RWPE2 (cell line): Measurements from ENCODE around the gene SPATA21.

Source experiments
- ATAC-seq: fragments of 200-7000 bp; cut with Tn5 transposase; 3 replicates; pipeline ENCODE4 v1.9.1; 2021; ENCODE audit warnings: low read depth
- DNase-seq: peaks from one replicate; pipeline ENCODE4 v3.0.0-alpha.2; 2020; ENCODE audit warnings: low spot score
- H3K27ac ChIP-seq: fragments of 450-650 bp; 2 replicates; pipeline ENCODE4 v1.5.1; 2017; ENCODE audit warnings: mild to moderate bottlenecking; ENCODE audit not compliant: poor library complexity, severe bottlenecking
- H3K27me3 ChIP-seq: fragments of 250-450 bp; sonication (Bioruptor Pico); 2 replicates; pipeline ENCODE4 v1.5.1; 2021; ENCODE audit warnings: mild to moderate bottlenecking, moderate library complexity; ENCODE audit not compliant: insufficient read depth, poor library complexity, severe bottlenecking
- H3K36me3 ChIP-seq: fragments of 250-450 bp; sonication (Bioruptor Pico); 2 replicates; pipeline ENCODE4 v1.5.1; 2020; ENCODE audit warnings: low read depth, mild to moderate bottlenecking, moderate library complexity
- H3K4me1 ChIP-seq: fragments of 250-450 bp; sonication (Bioruptor Pico); 2 replicates; pipeline ENCODE4 v1.5.1; 2021; ENCODE audit warnings: mild to moderate bottlenecking, moderate library complexity; ENCODE audit not compliant: insufficient read depth, poor library complexity, severe bottlenecking
- H3K4me3 ChIP-seq: fragments of 250-450 bp; sonication (Bioruptor Pico); 2 replicates; pipeline ENCODE4 v1.5.1; 2021; ENCODE audit warnings: mild to moderate bottlenecking, moderate library complexity; ENCODE audit not compliant: severe bottlenecking
- H3K9me3 ChIP-seq: fragments of 250-450 bp; sonication (Bioruptor Pico); 2 replicates; pipeline ENCODE4 v1.5.1; 2021; ENCODE audit warnings: mild to moderate bottlenecking, moderate library complexity; ENCODE audit not compliant: severe bottlenecking
- CTCF ChIP-seq: fragments of 450-650 bp; IDR thresholded peaks from one replicate; pipeline ENCODE4 v1.5.1; 2017; ENCODE audit warnings: mild to moderate bottlenecking, moderate library complexity; ENCODE audit not compliant: poor library complexity, severe bottlenecking

SPATA21 gene

DNA sequence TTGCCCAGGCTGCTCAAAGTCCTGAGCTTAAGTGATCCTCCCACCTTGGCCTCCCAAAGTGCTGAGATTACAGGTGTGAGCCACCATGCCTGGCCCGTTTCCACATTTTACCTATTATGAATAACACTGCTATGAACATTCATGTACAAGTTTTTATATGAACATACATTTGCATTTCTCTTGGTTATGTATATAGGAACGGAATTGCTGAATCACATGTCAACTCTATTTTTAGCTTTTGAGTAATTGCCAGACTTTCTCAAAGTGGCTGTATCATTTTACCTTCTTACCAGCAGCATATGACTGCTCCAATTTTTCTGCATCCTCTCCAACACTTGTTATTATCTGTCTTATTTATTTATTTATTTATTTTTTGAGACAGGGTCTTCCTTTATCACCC lies 2.7 kb downstream of the SPATA21 start:
- Histone ChIP-seq H3K4me3 (no peak overlapping the region), H3K9me3 (no peaks in the 10 kb centered on the region), H3K27ac (no peak overlapping the region), H3K36me3 (no peaks in the 10 kb centered on the region), H3K4me1 (no peaks in the 10 kb centered on the region), H3K27me3 (no peaks in the 10 kb centered on the region)
- TF ChIP-seq CTCF, result no peak
- no peak for ATAC-seq
- DNase-seq, result no peak

- TF ChIP-seq CTCF, result no peak
- no peak for DNase-seq
- no peaks in the 10 kb centered on the region for H3K36me3 ChIP-seq
Observed at GRCh38 chr1:16434007-16434406, 3.2 kb downstream of the SPATA21 start.

DNA sequence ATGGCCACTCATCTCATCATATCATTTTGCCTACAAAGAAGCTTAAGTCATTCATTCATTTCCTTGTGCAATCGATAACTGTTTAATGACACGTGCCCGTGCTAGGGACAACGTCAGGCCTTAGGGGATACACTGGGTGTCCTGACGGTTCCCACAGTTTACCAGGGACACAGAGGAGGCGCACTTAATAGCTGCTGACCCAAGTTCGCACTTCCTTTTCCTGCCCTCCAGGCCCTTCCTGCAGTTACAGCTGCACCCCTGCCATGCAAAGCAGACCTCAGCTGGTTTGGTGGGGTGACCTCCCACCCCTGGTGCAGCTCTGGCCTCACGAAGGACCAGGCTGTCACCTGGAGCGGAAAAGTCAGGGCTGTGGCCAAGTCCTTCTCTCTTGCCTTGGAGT lies 4.2 kb downstream of the SPATA21 start:
- TF ChIP-seq CTCF, result no peak

More at GRCh38 chr1:16434007-16434406, 3.2 kb downstream of the SPATA21 start:
- no peak overlapping the region for H3K27ac ChIP-seq
- no peak overlapping the region for H3K4me3 ChIP-seq
- no peaks in the 10 kb centered on the region for H3K4me1 ChIP-seq
- no peaks in the 10 kb centered on the region for H3K27me3 ChIP-seq
- H3K9me3 ChIP-seq, result no peaks in the 10 kb centered on the region
- ATAC-seq, result no peak

GRCh38 chr1:16430606-16431005 lies 6.6 kb downstream of the SPATA21 start:
- no peak overlapping the region for H3K4me3 ChIP-seq
- DNase-seq (no peak), ATAC-seq (peak; percentile 25; the same call in 1 of the 3 replicates)
- no peaks in the 10 kb centered on the region for H3K36me3 ChIP-seq
- no peak for TF ChIP-seq CTCF
- H3K9me3 ChIP-seq, result no peaks in the 10 kb centered on the region
- no peaks in the 10 kb centered on the region for H3K27me3 ChIP-seq
- no peaks in the 10 kb centered on the region for H3K4me1 ChIP-seq
- H3K27ac ChIP-seq, result no peak overlapping the region

More for the DNA sequence above, 4.2 kb downstream of the SPATA21 start:
- Histone ChIP-seq H3K27me3 (no peaks in the 10 kb centered on the region), H3K27ac (no peak overlapping the region), H3K36me3 (no peaks in the 10 kb centered on the region), H3K4me1 (no peaks in the 10 kb centered on the region), H3K4me3 (no peak overlapping the region), H3K9me3 (no peaks in the 10 kb centered on the region)
- DNase-seq (no peak), ATAC-seq (no peak)

DNA sequence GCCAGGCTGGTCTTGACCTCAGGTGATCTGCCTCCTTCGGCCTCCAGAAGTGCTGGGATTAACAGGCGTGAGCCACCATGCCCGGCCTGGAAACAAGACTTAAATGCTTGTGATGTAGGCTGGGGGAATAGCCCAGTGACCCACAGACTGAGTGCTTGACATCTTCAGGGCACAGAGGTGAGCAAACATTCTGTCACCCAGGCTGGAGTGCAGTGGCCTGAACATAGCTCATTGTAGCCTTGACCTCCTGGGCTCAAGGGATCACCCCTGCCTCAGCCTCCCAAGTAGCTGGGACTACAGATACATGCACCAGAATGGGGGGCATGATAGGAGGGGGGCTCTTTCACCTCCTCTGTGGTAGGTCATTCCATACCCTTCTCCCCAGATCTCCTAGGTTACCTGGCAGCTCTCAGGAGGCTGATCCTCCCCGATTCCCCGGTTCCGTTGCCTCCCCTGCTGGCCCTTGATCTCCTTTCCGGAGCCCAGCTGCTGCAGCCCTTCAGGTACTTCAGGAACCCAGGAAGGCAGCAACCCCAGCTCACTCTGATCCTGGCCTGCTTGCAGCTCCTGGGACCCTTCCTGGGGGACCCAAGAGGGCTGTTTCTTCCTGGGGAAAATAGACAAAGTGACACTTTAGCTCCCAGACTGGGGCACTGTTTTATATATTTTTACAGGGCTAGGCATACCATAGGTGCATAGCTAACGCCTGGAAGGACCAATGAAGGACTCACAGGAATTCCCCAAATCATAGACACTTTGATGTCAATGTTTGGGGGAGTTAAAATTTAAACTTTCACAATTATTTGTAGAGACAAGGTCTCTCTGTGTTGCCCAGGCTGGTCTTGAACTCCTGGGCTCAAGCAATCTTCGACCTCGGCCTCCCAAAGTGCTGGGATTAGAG lies 11.8 kb downstream of the SPATA21 start:
- H3K27ac ChIP-seq, result no peak overlapping the region
- no peak overlapping the region for H3K4me3 ChIP-seq
- no peaks in the 10 kb centered on the region for H3K27me3 ChIP-seq
- no peak for DNase-seq
- no peaks in the 10 kb centered on the region for H3K9me3 ChIP-seq
- no peak for ATAC-seq
- TF ChIP-seq CTCF, result no peak
- no peaks in the 10 kb centered on the region for H3K36me3 ChIP-seq
- no peaks in the 10 kb centered on the region for H3K4me1 ChIP-seq
